ENCODE measurements around the gene DMRTA2. TPM values are rescaled to one million over a fixed set of nuclear protein-coding genes. Genes with fewer than 3 reads are reported as not detected.
A peak's percentile ranks its signal among the peaks of the same experiment; 100 is the strongest.

Gene DMRTA2
- total and polyA plus RNA-seq, 2 of the 8 experiments (the other 6 are each of a cell fraction or from before 2014, with no cell fraction given), result not detected

GRCh38 chr1:50423670-50424000 is 392 bp upstream of the DMRTA2 start:
- TF ChIP-seq KDM1A (IDR thresholded peaks at IDR 0.05; ENCODE audit: borderline replicate concordance, low read length) (peak; percentile 57; the same call in 1 of the 2 replicates), KDM4A (IDR thresholded peaks at IDR 0.05; ENCODE audit: low read depth, low read length, severe bottlenecking) (no peak)
- Histone ChIP-seq H3K9ac (replicated peaks in 1 of 4; ENCODE audit: extremely low read depth in 1 of 4, low read depth in 3 of 4, low read length in 3 of 4) (no peak overlapping the region), H3K27ac (ENCODE audit: low read depth, low read length) (no peak overlapping the region), H3K79me1 (ENCODE audit: low read depth, low read length) (no peaks in the 10 kb centered on the region), H2BK120ac (replicated peaks; ENCODE audit: low read depth, low read length) (no peak overlapping the region), H3K23me2 (ENCODE audit: low read depth, low read length) (peaks cover 12% of the 10 kb centered on the region; the same call in 1 of the 2 replicates), H3K36me3 (ENCODE audit: control insufficient read depth in 2 of 4, insufficient read depth in 4 of 4, low read length in 3 of 4) (peaks cover 0 to 11% (median 0%) of the 10 kb centered on the region in 4 experiments; a peak in 1 of 8 replicates), H4K20me1 (replicated peaks in 1 of 2; ENCODE audit: control insufficient read depth in 1 of 2, insufficient read depth in 2 of 2, low read length in 2 of 2) (peaks cover 15 to 47% of the 10 kb centered on the region in 2 experiments), H3K79me2 (ENCODE audit: control insufficient read depth in 1 of 2, insufficient read depth in 2 of 2, low read length in 2 of 2) (no peaks in the 10 kb centered on the region), H3K4me1 (replicated peaks in 1 of 4; ENCODE audit: control insufficient read depth in 3 of 4, insufficient read depth in 4 of 4, low read length in 3 of 4) (peaks cover 7 to 29% (median 16%) of the 10 kb centered on the region in 4 experiments; a peak in 6 of 7 replicates), H4K91ac (replicated peaks; ENCODE audit: insufficient read length, low read length) (no peak overlapping the region), H2BK12ac (ENCODE audit: low read depth, low read length) (no peak overlapping the region), H2BK20ac (ENCODE audit: low read length) (no peak overlapping the region), H3K27me3 (replicated peaks in 1 of 4; ENCODE audit: control insufficient read depth in 3 of 4, extremely low read depth in 1 of 4, insufficient read depth in 3 of 4, low read length in 3 of 4) (peaks cover 98 to 100% (median 99%) of the 10 kb centered on the region in 4 experiments), H2AK5ac (ENCODE audit: low read depth, low read length) (no peak overlapping the region), H3K56ac (replicated peaks; ENCODE audit: insufficient read length, low read depth, low read length) (no peak overlapping the region), H4K5ac (ENCODE audit: insufficient read length, low read depth, low read length) (no peak overlapping the region), H3K14ac (ENCODE audit: insufficient read length) (no peak overlapping the region), H4K8ac (ENCODE audit: extremely low read depth, insufficient read depth, low read length) (no peak overlapping the region), H3K9me3 (ENCODE audit: insufficient read depth in 2 of 2, low read depth in 1 of 2, low read length in 1 of 2) (no peaks in the 10 kb centered on the region; a peak in 1 of 4 replicates), H2BK15ac (ENCODE audit: low read length) (no peak overlapping the region), H3K18ac (ENCODE audit: extremely low read depth, low read length) (no peak overlapping the region), H3K4me2 (ENCODE audit: insufficient read depth in 1 of 2, low read depth in 2 of 2, low read length in 2 of 2) (peak overlapping the region; percentile 73 to 74), H2AFZ (ENCODE audit: low read length) (no peak overlapping the region), H3K4ac (replicated peaks; ENCODE audit: insufficient read length, low read depth, low read length) (no peak overlapping the region), H3K23ac (ENCODE audit: insufficient read length) (no peak overlapping the region), H3K4me3 (ENCODE audit: extremely low read depth in 1 of 4, insufficient read depth in 2 of 4, low read depth in 3 of 4, low read length in 4 of 4) (peak overlapping the region; percentile 20 to 56 (median 34); a peak in 5 of 8 replicates), H2BK5ac (ENCODE audit: low read depth, low read length) (no peak overlapping the region)
- no peak for FAIRE-seq
- POLR2A ChIA-PET (ENCODE audit: partially characterized antibody), result interaction anchor here (0.8 to 0.9 kb wide), 2 partner anchors 238 to 281 kb away, joined by 3 read pairs; no protein-coding TSS in a partner anchor
- CTCF ChIA-PET (ENCODE audit: partially characterized antibody), result interaction anchor here (0.7 to 7.4 kb wide), 9 partner anchors 9 to 313 kb away, joined by 3 to 32 read pairs (median 4); no protein-coding TSS in a partner anchor
- WGBS, 2 experiments (ENCODE audit: extremely low coverage in 1 of 2, insufficient coverage in 1 of 2, insufficient read length in 1 of 2, insufficient replicate concordance in 2 of 2, low coverage in 1 of 2, low lambda C conversion rate in 2 of 2, missing lambda C conversion rate in 1 of 2), result 1% methylated on average over 22 of the region's 23 CpGs; no CpG with 5 or more reads in 1 of the 2 experiments
- no peak for DNase-seq (ENCODE audit: low read depth in 1 of 2, low spot score in 2 of 2)

Data from H1 (cell line).